ENCODE data around the gene SPATA6.

DNA sequence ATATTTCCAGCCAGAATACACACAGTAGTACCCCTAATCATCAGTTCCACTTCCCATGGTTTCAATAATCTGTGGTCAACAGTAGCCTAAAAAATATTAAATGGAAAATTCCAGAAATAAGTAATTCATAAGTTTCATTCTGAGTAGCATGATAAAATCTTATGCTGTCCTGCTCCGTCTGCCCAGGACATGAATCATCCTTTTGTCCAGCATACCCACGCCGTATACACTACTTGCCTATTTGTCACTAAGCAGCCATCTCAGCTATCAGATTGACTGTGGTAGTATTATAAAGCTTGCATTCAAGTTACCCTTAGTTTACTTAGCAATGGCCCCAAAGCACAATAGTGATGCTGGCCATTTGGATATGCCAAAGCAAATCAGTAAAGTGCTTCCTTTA lies 130.8 kb downstream of the SPATA6 start:
- TF ChIP-seq, protein P1, sequence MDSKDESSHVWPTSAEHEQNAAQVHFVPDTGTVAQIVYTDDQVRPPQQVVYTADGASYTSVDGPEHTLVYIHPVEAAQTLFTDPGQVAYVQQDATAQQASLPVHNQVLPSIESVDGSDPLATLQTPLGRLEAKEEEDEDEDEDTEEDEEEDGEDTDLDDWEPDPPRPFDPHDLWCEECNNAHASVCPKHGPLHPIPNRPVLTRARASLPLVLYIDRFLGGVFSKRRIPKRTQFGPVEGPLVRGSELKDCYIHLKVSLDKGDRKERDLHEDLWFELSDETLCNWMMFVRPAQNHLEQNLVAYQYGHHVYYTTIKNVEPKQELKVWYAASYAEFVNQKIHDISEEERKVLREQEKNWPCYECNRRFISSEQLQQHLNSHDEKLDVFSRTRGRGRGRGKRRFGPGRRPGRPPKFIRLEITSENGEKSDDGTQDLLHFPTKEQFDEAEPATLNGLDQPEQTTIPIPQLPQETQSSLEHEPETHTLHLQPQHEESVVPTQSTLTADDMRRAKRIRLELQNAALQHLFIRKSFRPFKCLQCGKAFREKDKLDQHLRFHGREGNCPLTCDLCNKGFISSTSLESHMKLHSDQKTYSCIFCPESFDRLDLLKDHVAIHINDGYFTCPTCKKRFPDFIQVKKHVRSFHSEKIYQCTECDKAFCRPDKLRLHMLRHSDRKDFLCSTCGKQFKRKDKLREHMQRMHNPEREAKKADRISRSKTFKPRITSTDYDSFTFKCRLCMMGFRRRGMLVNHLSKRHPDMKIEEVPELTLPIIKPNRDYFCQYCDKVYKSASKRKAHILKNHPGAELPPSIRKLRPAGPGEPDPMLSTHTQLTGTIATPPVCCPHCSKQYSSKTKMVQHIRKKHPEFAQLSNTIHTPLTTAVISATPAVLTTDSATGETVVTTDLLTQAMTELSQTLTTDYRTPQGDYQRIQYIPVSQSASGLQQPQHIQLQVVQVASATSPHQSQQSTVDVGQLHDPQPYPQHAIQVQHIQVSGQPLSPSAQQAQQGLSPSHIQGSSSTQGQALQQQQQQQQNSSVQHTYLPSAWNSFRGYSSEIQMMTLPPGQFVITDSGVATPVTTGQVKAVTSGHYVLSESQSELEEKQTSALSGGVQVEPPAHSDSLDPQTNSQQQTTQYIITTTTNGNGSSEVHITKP (CRISPR knock-in tag; IDR thresholded peaks at IDR 0.05; ENCODE audit: low read depth) = no peak
- no peak for TF ChIP-seq HNRNPK (IDR thresholded peaks at IDR 0.05; ENCODE audit: low read depth, low read length, poor library complexity, severe bottlenecking)
- TF ChIP-seq, protein P2, sequence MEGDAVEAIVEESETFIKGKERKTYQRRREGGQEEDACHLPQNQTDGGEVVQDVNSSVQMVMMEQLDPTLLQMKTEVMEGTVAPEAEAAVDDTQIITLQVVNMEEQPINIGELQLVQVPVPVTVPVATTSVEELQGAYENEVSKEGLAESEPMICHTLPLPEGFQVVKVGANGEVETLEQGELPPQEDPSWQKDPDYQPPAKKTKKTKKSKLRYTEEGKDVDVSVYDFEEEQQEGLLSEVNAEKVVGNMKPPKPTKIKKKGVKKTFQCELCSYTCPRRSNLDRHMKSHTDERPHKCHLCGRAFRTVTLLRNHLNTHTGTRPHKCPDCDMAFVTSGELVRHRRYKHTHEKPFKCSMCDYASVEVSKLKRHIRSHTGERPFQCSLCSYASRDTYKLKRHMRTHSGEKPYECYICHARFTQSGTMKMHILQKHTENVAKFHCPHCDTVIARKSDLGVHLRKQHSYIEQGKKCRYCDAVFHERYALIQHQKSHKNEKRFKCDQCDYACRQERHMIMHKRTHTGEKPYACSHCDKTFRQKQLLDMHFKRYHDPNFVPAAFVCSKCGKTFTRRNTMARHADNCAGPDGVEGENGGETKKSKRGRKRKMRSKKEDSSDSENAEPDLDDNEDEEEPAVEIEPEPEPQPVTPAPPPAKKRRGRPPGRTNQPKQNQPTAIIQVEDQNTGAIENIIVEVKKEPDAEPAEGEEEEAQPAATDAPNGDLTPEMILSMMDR (CRISPR knock-in tag; IDR thresholded peaks at IDR 0.05) = no peak
- TF ChIP-seq SOX6 (IDR thresholded peaks at IDR 0.05) = no peak
- no peak for TF ChIP-seq SOX6 (CRISPR knock-in tag; IDR thresholded peaks at IDR 0.05)
- TF ChIP-seq, protein P3, sequence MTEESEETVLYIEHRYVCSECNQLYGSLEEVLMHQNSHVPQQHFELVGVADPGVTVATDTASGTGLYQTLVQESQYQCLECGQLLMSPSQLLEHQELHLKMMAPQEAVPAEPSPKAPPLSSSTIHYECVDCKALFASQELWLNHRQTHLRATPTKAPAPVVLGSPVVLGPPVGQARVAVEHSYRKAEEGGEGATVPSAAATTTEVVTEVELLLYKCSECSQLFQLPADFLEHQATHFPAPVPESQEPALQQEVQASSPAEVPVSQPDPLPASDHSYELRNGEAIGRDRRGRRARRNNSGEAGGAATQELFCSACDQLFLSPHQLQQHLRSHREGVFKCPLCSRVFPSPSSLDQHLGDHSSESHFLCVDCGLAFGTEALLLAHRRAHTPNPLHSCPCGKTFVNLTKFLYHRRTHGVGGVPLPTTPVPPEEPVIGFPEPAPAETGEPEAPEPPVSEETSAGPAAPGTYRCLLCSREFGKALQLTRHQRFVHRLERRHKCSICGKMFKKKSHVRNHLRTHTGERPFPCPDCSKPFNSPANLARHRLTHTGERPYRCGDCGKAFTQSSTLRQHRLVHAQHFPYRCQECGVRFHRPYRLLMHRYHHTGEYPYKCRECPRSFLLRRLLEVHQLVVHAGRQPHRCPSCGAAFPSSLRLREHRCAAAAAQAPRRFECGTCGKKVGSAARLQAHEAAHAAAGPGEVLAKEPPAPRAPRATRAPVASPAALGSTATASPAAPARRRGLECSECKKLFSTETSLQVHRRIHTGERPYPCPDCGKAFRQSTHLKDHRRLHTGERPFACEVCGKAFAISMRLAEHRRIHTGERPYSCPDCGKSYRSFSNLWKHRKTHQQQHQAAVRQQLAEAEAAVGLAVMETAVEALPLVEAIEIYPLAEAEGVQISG (CRISPR knock-in tag; IDR thresholded peaks at IDR 0.05) = no peak
- TF ChIP-seq MYNN (CRISPR knock-in tag; IDR thresholded peaks at IDR 0.05; ENCODE audit: low read depth) = no peak
- TF ChIP-seq, protein P4, sequence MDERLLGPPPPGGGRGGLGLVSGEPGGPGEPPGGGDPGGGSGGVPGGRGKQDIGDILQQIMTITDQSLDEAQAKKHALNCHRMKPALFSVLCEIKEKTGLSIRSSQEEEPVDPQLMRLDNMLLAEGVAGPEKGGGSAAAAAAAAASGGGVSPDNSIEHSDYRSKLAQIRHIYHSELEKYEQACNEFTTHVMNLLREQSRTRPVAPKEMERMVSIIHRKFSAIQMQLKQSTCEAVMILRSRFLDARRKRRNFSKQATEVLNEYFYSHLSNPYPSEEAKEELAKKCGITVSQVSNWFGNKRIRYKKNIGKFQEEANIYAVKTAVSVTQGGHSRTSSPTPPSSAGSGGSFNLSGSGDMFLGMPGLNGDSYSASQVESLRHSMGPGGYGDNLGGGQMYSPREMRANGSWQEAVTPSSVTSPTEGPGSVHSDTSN (CRISPR knock-in tag; IDR thresholded peaks at IDR 0.05) = no peak
- no peak for TF ChIP-seq FOSL2 (CRISPR knock-in tag; IDR thresholded peaks at IDR 0.05)
- TF ChIP-seq TBL1XR1 (IDR thresholded peaks at IDR 0.05; ENCODE audit: borderline replicate concordance, low read length, partially characterized antibody) = no peak
- TF ChIP-seq ZNF317 (CRISPR knock-in tag; IDR thresholded peaks at IDR 0.05) = no peak

Measured in HepG2 (cell line).